NCI-H446 treated with DMSO at 0.1 percent for 48 hours (cell line): Measurements from ENCODE around the gene FRAT1.
"Not testable (repeated sequence)": the region's sequence is repeated elsewhere in the genome, so short reads cannot be mapped to it uniquely, and the experiment has no call there.

Experiments used
- DNase-seq: peaks from one replicate; lab custom pipeline; 2025; lab: John Stamatoyannopoulos, UW

FRAT1 gene

DNA sequence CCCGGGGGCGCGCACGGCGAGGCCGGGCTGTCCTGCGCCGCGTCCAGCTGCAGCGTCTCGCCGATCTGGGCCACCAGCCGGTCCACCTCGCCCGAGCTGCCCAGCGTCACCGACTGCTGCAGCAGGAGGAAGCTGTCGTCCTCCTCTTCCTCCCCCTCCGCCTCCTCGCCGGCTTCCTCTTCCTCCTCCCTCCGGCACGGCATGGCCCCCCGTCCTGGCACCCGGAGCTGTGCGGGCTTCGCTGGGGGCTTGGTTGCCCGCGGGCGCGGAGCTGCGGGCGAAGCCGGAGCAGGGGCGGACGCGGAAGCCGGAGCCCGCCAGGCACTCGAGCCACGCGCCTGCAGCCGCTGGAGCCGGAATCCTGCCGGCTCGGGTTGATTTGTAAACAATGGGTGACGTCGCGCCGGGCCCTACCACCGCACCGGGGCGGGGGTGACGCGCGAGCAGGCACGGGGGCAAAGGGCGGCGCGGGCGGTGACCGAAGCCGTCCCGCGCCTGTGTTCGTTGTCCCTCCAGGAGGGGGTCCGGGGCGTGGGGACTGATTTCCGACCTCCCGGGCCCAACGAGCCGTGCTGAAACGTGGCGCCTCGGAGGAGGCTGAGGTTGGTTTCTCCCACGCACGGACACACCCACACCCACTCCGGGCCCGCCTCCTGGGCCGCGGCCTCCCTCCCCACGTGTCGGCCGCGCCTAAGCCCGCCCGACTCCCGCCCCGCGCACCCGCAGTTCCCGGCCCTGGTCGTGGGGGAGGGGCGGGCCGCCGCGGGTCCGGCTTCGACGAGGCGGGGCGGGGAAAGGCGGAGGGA lies 15.5 kb downstream of the FRAT1 start, which contains the start of gene FRAT2:
Gene FRAT2, minus strand, starts transcription at position 360 of the 806 bp plus-strand sequence. Its CDS starts 157 bp downstream, at position 203.
- DNase-seq: peak; percentile 51

DNA sequence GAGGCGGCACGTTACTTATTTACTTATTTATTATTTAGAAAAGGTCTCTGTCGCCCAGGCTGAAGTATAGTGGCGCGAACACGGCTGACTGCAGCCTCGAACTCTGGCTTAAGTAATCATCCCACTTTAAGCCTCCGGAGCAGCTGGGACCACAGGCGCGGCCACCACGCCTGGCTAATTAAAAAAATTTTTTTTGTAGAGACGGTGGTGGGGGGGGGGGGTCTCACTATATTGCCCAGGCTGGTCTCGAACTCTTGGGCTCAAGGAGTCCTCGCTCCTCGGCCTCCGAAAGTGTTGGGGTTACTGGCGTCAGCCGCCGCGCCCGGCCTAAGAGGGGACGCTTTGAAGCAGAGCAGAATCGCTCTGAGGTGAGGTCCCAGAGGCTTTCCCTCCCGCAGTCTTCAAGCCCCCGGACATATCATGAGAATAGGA lies 16.1 kb downstream of the FRAT1 start:
- DNase-seq: no peak

DNA sequence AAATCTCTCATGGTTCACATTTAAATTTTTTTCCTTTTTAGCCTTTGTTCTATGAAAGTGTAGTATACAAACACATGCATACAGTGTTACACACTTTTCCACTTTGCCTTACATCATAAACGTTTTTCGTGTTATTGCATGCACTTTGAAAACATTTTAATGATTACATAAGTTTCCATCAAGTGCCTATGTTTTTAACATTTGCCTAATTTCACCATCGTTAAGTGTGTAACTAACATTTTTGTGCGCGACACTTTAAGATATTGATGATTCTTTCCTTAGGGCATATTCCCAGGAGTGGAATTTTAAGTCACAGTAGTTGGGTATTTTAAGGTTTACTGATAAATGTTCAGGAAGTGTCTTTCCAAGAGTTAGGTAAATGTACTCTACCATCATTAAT lies 16.9 kb downstream of the FRAT1 start:
- DNase-seq: no peak

DNA sequence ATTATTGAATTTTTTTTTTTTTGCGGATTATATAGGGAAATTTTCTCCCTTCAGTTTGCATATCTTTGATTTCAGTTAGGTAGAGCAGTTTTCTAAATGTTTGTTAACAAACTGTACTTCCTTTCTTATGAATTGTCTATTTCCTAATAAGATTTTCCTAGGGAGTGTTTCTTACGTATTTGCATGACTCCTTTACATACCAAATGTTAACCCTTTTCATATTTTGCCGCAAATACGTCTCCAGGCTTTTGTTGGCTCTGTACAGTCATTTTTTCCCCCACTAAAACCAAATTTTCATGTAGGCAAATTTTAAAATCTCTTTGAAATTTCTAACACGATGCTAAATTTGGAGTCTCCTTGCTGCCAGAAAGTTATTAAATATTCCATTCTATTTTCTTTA lies 17.4 kb downstream of the FRAT1 start:
- DNase-seq: no peak

DNA sequence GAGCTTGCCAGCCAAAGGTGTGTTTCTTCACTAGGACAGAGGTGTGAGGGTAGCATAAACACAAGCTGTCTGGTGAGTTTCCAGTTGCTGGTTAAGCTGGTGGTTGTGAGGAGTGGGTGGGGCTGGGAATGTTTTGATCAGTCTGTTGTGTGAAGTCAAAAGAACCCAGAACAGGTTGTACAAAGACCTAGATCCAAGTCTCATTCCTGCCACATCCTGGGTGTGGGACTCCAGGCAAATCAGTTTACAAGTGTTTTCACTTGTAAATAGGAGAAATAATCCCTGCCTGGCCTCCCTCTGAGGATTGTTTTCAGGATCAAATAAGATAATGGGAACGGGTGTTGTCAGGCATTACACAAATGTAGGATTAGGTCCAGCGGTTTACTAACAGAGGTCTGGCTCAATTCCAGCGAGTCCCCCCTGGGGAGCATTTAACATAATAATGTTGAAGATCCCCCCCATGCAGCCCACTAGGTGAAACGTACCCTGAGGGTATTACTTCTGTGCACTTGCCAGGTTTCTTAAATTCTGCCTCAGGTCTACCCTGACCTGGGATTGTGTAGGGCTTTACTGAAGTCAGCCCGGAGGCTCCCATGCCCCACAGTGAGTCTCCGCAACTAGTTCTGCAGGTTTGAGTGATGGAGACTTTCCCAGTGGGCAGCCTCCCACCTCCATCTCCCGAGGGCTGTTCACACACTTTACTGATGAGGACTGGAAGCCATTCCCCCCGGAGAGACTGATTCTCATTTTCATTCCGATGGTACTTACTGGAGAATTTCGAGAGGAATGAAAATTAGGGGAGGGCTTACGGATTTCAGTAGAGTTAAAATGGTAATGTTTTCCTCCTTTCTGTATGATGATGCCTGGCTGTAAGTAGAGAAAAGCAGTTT lies 18.1 kb downstream of the FRAT1 start:
- DNase-seq: no peak

DNA sequence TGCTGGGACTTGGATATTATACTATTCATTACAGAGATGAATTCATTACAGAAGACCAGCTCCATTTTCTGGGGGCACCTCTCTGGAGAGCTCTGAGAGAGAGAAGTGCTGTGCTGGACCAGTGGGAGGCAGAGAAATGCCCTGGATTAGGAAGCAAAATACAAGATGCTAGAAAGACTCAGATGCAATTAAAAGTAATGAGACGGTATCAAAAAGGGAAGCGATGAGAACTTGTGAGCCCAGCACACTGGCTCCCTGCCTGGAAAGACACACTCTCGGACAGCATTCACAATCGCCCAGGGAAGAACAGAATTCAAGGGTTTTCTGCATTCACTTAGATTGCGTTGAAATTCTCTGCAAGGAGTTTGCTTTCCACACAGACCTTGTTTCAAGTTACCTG lies 19.0 kb downstream of the FRAT1 start:
- no peak for DNase-seq

DNA sequence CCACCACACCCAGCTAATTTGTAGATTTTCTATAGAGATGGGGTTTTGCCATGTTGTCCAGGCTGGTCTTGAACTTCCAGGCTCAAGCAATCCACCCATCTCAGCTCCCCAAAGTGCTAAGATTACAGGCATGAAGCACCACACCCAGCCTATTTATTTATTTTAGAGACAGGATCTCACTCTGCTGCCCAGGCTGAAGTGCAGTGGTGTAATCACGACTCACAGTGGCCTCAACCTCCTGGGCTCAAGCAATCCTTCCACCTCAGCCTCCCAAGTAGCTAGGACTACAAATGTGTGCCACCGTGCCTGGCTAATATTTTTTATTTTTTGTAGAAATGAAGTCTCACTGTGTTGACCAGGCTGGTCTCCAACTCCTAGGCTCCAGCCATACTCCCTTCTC lies 22.3 kb downstream of the FRAT1 start:
- DNase-seq: no peak

DNA sequence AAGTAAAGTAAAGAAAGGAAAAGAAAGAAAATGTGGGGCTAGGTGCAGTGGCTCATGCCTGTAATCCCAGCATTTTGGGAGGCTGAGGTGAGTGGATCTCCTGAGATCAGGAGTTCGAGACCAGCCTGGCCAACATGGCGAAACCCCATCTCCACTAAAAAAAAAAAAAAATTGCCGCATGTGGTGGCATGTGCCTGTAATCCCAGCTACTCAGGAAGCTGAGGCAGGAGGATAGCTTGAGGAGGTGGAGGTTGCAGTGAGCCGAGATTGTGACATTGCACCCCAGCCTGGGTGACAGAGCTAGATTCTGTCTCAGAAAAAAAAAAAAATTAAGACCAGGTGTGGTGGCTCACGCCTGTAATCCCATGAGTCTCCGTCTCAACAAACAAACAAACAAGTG lies 24.6 kb downstream of the FRAT1 start:
- not testable (repeated sequence) for DNase-seq

DNA sequence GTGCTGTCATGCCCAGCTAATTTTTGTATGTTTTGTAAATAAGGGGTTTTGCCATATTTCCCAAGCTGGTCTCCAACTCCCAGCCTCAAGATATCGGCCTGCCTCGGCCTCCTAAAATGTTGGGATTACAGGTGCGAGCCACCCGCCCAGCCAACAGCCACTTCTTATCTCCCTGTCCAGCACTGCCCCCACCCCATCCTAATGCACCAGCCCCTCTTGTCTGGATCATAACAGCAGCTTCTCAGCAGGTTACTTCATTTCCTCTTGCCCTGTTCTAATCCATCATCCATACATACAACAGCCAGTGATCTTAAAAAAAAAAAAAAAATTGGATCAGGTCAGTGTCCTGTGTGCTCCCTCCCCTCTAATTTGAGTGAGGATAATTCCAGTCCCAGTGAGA lies 28.2 kb downstream of the FRAT1 start:
- DNase-seq: no peak

DNA sequence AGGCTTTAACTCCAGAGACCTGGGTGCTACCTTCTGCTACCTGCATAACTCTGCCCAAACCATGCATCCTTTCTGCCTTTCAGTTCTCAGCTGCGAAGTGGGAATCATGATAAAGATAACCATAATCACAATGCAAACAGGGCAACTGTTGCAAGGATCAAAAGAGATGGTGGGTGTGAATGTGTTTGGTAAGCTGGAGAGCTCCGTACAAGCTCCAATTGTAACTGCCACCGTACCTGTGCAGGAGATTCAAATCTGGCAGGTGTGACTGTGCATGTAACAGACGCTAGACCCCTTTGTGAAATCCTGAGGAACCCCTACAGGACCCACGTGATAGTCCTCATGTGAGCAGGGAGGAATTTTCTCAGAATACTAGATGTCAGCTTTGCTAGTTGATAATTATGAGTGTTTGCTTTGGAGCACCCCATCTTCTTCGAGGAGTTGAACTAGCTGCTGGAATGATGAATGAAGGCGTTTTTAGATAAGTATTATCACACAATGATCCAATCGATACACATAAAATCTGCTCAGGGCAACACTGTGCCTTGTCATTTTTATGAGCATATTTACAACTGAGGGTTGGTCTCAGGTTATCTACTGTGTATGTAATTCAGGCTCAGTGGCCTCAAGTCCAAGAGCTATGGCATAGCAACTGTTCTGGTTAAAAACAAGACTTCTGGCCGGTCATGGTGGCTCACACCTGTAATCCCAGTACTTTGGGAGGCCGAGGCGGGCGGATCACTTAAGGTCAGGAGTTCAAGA lies 30.9 kb downstream of the FRAT1 start:
- no peak for DNase-seq

DNA sequence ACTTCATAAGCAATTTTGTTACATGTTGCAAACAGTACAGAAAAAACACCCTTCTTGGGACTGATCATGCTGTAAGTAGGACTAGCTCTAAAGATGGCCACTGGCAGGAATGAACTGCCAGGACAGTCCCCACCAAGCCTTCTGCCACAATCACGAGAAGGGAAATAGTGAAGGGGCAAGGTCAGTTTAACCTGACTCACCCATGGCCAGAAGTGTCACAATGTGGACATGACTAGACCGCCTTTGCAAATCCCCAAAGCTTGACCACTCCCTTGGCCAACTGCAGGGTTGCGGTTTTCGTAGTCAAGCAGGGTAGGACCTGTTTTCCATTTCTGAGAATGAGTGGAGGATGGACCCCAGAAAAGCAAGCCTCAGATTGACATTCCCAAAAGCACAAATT lies 34.9 kb downstream of the FRAT1 start:
- DNase-seq: no peak

DNA sequence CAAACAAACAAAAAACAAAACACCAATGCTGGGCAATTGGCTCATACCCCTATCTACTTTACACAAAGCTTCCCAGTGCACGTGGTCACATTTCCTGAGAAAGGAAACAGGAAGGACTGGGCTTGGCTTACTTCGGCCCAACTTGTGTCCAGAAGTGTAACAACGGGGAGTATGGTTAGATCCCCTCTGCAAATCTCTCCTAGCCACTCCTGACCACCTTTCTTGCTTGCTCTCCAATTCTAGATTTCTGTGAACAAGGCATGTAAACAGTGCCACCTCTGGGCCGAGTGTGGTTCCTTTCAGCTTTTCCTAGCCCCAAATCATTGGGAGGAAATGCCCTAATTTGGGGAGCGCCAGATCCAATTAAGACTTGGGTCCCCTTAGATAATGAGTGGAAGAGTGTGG lies 36.5 kb downstream of the FRAT1 start:
- no peak for DNase-seq

DNA sequence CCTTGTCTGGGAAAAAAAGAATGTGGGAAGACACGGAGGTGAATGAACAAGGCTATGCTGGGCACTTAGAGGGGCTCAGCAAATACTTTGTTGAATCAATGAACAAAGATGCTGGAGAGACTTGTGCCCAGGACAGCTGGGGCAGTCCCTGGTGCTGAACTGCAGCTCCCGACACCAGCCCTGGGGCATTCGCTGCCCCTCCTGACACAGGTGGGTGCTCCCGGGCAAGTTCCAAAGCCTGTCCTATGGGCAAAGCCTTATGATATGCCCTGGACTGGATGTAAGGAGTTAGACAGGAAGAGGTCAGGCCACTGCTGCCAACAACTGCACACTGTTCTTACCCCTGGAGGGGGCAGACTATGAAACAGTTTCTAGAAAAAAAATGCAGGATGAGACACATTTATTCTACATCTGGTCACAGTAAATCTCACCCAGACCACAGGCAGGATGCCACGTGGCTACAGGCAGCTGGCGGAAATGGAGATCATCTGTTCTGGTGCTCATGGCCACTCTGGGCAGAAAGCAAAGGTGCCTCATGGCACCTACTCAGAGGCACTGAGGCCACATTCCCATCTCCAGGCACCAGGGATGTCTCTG lies 37.3 kb downstream of the FRAT1 start:
- DNase-seq: no peak

DNA sequence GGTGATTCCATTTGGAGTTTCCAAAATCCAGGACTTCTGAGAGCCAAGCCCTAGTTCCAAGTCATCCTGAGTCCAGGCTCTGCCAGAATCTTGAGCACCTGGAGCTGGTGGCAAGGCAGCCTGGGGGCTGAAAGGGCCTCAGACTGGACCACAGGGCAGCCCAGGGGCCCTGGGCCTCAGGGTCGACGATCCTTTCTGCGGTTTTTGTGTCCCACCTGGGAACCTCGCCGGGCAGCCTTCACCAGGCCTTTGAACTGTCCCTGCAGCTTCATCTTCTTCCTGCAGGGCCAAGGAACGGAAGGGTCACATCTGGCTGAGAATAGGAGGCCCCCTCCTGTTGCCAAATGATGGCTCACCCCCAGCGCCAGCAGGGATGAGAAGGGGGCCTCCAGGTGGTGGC lies 37.8 kb downstream of the FRAT1 start:
- DNase-seq: no peak

DNA sequence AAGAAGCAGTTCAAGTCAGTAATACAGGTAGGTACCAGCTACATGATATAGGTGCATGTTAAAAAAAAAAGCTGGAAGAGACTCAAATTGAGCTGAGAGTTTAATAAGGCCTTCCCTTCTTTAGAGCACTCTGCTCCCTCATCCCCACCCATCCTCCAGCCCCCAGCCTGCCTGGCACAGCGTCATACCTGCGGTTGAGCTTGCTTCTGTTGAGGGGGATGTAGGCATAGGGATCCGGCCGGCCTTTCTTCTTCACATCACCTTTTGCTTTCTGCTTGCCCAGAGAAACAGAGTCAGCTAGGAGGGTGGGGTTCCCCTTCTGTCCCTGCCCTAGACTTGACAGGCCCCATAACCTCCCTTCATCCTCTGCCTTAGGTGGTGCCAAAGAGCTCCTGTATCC lies 39.3 kb downstream of the FRAT1 start:
- DNase-seq: no peak

DNA sequence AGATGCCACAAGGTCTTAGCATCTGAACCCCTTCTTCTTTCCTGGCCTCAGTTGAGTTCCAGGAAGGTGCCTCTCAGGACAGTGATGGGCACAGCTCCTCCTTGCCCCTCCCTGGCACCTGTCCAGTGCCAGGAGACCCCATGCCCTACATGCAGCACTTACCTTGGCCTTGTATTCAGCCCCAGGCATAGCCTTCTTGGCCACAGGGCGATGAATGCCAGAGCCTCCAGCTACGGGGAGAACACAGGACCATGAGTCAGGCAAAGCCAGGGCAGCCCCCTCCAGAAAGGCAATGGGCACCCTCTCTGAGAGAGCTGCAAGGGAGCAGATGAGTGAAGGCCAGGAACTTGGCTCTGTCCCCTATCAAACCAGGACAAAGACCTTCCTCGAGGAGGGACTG lies 39.7 kb downstream of the FRAT1 start:
- no peak for DNase-seq

DNA sequence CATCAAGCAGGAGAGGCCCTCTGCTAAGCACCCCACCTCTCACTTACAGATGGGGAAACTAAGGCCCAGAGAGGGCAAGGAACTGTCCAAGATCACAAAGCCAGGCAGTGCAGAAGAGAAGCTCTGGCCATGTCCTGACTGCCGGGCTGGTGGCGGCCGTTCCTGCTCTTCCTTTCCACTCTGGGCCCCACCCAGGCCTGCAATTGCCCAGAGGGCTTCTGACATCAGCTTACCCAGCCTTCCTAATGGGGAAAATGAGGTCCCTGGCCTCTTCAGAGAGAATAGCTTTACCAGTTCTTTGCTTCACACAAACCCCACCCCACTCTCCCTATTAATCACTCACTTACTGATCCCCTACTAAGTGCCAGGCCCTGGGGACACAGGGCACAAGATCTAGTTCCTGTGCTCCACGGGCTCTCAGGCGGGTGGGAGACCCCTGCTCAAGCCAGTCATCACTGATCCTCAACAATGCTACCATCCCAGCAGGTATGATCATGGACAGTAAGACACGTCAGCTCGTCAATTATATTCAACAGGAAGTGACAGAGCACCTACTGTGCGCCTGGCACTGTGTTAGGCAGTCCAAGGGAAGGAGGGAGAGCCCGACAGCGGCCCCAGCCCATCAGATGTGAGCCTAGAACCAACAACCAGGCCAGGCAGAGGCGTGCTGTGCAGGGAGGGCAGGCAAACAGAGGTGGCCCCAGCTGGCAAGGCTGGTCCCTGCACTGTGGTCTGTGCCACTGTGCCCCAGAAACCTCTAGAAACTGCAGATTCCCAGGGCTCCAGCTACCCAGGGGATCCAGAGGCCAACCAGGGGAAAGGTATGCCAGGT lies 41.9 kb downstream of the FRAT1 start:
- DNase-seq: no peak

DNA sequence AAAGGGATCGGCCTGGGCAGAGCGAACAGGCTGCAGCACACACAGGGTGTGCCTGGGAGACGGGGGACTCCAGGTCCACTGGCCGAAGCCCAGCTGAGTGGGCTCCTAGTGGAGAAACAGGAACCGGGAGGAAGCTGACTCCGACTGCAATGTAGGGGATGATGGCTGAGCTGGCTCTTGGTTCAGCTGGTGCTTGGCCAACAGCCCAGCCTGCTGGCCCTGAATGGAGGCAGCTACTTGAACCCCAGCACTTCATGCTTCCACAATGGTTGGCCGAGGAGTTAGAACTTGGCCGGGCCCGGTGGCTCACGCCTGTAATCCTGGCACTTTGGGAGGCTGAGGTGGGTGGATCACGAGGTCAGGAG lies 42.4 kb downstream of the FRAT1 start:
- DNase-seq: no peak

DNA sequence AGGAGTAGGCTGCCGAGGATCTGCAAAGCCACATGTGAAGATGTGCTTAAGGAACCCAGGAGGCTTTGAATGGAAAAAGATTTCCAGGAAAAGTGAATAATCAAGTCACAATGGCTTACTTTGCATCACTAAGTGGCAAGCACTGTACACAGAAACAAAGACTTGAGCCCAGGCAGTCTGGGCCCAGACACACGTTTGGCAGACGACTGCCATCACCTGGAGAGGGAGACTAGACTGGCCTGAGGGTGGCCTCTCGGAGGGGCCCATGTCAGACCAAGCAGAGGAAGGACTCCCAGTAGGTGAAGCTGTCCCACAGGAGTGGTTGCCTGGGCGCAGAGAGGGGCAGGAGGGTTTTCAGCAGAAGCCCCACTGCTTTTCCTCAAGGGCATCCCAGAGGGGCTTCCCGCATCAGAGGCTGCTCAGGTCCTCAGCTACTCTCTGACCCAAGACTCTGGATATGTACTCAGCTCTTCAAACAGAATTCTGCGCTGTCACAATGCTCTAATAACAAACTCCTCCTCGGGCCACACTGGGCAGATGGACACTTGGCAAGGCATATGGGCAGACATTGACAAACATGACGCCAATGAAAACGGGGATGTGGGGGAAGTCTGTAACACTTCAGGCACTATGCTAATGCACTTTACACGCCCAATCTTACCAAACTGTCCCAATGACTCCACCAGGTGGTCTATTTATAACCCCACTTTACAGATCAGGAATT lies 43.4 kb downstream of the FRAT1 start:
- no peak for DNase-seq

DNA sequence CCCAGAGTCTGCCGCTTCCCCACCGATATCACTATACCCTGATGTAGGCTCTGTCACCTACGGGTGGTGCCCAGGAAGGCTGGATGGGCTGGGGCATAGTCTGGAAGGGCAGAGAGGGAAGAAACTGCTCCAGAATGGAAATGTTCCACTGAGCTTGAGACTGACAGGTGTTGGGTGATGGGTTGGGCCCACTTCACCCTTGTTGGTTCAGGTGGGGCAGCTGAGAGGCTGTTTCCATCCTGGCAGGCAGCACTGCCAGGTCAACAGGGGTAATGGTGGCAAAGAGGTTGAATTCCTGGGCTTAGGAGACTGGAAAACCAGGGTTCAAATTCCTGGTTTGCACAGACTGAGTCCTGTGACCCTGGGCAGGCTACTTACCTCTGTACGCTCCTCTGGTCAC lies 44.0 kb downstream of the FRAT1 start:
- no peak for DNase-seq
